KMS-11 (cell line): ENCODE measurements around the gene LCLAT1.

Experiments
- H2AFZ ChIP-seq: fragments of 200-600 bp; sonication (generic); 2 replicates; pipeline ENCODE4 v1.6.1; 2016; ENCODE audit warnings: antibody characterized with exemption, mixed run types, low read depth
- H3K27ac ChIP-seq: fragments of 200-600 bp; sonication (generic); 2 replicates; pipeline ENCODE4 v1.6.1; 2016; ENCODE audit warnings: mild to moderate bottlenecking, mixed run types
- H3K27me3 ChIP-seq: fragments of 200-600 bp; sonication (generic); 2 replicates; pipeline ENCODE4 v1.6.1; 2017; ENCODE audit warnings: mild to moderate bottlenecking, low read depth, mixed run types, moderate library complexity; ENCODE audit not compliant: insufficient read depth
- H3K36me3 ChIP-seq: fragments of 200-600 bp; sonication (generic); 2 replicates; pipeline ENCODE4 v1.6.1; 2017; ENCODE audit warnings: mild to moderate bottlenecking, mixed run types; ENCODE audit not compliant: insufficient read depth
- H3K4me1 ChIP-seq: fragments of 200-600 bp; sonication (generic); 2 replicates; pipeline ENCODE4 v1.6.1; 2016; ENCODE audit warnings: mild to moderate bottlenecking, low read depth, mixed run types; ENCODE audit not compliant: poor library complexity, severe bottlenecking
- H3K4me2 ChIP-seq: fragments of 200-600 bp; sonication (generic); 2 replicates; pipeline ENCODE4 v1.7.0; 2016; ENCODE audit warnings: mild to moderate bottlenecking, mixed run types
- H3K4me3 ChIP-seq: fragments of 200-600 bp; sonication (generic); IDR thresholded peaks from 2 replicates; pipeline ENCODE4 v1.6.1; 2017; ENCODE audit warnings: low read depth, low read length, mixed read lengths; ENCODE audit not compliant: insufficient read depth
- H3K79me2 ChIP-seq: fragments of 200-600 bp; sonication (generic); 2 replicates; pipeline ENCODE4 v1.6.1; 2016; ENCODE audit warnings: low read depth, mixed run types; ENCODE audit not compliant: insufficient read depth
- H3K9ac ChIP-seq: fragments of 200-600 bp; sonication (generic); 2 replicates; pipeline ENCODE4 v1.6.1; 2016; ENCODE audit warnings: mild to moderate bottlenecking, mixed run types
- H4K20me1 ChIP-seq: fragments of 200-600 bp; sonication (generic); 2 replicates; pipeline ENCODE4 v1.6.1; 2016; ENCODE audit warnings: mild to moderate bottlenecking, mixed run types; ENCODE audit not compliant: insufficient read depth
- CTCF ChIP-seq: fragments of 200-600 bp; sonication (generic); conservative IDR thresholded peaks from 2 replicates; pipeline ENCODE4 v1.6.1; 2017; ENCODE audit warnings: low read depth, mild to moderate bottlenecking, antibody characterized with exemption, low read length, moderate library complexity, mixed read lengths

The LCLAT1 gene

DNA sequence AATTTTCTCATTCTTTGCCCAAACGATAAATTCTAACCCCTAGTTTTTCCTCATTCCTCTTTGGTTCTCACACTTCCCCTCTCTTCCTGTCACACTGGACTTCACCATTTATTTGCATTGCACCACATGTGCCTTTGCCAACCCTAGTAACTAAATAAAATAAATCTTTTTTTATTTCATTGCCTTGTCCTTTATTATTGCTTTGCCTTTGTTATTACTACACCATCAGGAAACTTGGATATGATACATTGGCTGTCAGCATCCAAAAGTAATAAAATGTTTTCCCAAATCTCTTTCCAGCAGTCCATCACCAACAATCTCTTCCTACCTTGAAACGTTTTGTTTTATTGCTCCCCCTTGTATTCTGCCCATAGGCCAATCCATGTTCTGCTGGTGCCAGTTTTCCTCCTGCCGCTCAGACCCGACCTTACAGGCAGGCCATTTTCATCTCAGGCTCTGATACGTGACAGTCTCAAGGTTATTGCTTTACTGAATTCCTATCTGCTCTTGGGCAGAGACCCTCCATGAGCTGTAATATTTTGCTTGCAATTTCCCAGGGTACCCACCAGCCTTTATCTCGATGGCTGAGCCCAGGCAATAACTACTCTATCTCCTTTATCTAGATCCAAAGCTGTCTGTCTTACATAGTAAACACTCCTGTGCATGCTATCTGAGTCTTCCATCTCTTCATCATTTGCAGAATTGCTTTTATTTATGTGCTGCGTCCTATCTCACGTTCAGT is 19.3 kb upstream of the LCLAT1 start:
- Histone ChIP-seq H3K36me3 (no peaks in the 10 kb centered on the region), H4K20me1 (no peaks in the 10 kb centered on the region), H3K9ac (no peak overlapping the region), H2AFZ (no peak overlapping the region), H3K4me1 (no peaks in the 10 kb centered on the region), H3K27ac (no peak overlapping the region), H3K4me3 (no peak overlapping the region), H3K4me2 (no peak overlapping the region), H3K27me3 (no peaks in the 10 kb centered on the region), H3K79me2 (no peaks in the 10 kb centered on the region)
- TF ChIP-seq CTCF: no peak

- no peak overlapping the region for H3K4me3 ChIP-seq
- H2AFZ ChIP-seq: no peak overlapping the region
- no peaks in the 10 kb centered on the region for H3K27me3 ChIP-seq
- no peaks in the 10 kb centered on the region for H3K4me1 ChIP-seq
- H3K79me2 ChIP-seq: no peaks in the 10 kb centered on the region
- no peak for TF ChIP-seq CTCF
- no peak overlapping the region for H3K27ac ChIP-seq
- H4K20me1 ChIP-seq: no peaks in the 10 kb centered on the region
- H3K4me2 ChIP-seq: no peak overlapping the region
- H3K36me3 ChIP-seq: no peaks in the 10 kb centered on the region
- H3K9ac ChIP-seq: no peak overlapping the region
Observed at GRCh38 chr2:30428348-30428662, 18.7 kb upstream of the LCLAT1 start.

DNA sequence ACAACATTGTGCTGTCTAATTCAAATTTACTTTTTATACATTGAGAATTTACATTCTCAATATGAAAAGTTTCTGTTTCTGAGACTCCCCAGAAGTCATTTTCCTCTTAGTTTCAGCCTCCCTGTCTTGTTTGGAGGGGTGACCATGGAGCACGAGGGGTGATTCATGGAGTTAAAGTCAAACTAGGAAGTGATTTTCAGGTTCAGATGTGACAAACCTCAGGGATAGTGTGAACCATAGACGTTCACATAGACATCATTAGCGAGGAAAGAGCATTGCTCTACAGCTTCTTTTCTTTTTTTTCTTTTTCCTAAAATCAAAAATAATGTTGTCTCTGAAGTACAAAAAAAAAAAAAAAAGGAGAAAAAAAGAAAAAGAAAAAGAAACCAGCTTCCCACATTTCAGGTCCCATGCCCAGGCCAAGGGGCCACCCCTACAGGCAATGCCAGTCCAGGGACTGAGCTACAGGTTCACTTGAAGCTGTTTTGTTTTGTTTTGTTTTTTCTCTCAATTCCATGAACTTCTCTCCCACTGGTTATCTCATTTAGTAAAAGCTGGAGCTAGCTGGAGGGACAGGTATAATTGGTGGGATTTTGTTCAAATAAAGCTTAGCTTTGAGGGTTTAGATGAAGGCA is 18.1 kb upstream of the LCLAT1 start:
- Histone ChIP-seq H3K4me3 (no peak overlapping the region), H3K9ac (no peak overlapping the region), H3K79me2 (no peaks in the 10 kb centered on the region), H4K20me1 (no peaks in the 10 kb centered on the region), H3K27ac (no peak overlapping the region), H3K27me3 (no peaks in the 10 kb centered on the region), H2AFZ (no peak overlapping the region), H3K4me2 (no peak overlapping the region), H3K4me1 (no peaks in the 10 kb centered on the region), H3K36me3 (no peaks in the 10 kb centered on the region)
- no peak for TF ChIP-seq CTCF

DNA sequence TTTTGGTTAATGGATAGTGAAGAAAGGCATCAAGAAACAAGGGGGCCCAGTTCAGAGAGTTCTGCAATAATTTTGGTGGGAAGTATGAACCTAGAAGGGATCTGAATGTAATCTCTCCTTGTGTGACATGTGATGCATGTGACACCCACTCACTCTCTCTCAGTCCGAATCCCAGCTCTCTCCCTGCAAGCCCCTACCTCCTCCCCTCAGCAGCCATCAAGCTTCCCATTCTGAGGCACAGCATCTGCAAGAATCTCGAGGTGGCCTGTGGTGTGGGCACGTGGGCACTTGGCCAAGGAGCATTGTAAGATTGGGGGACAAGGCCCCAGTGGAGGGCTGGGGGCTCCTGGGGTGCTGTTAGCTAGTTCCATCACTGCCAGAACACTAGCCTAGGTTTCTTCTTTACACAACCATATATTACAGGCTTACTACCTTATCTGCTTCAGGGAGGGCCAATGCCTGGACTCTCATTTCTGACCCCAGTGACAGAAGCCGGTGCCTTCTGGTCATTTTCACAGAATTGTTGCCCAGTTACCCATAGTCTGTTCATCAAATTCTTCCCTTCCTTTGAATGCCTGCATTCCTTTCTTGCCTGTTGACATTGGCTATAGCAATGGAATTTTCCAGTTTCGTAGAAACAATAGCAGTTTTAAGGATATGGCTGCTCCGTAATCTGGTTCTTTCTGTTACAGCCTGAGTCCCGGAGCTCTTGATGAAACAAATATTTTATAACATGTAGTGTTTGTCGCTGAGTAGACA is 13.3 kb upstream of the LCLAT1 start:
- no peaks in the 10 kb centered on the region for H3K79me2 ChIP-seq
- H3K9ac ChIP-seq: no peak overlapping the region
- TF ChIP-seq CTCF: no peak
- no peak overlapping the region for H3K27ac ChIP-seq
- H3K27me3 ChIP-seq: no peaks in the 10 kb centered on the region
- no peaks in the 10 kb centered on the region for H3K36me3 ChIP-seq
- no peaks in the 10 kb centered on the region for H3K4me1 ChIP-seq
- no peak overlapping the region for H3K4me3 ChIP-seq
- no peak overlapping the region for H3K4me2 ChIP-seq
- no peak overlapping the region for H2AFZ ChIP-seq
- H4K20me1 ChIP-seq: no peaks in the 10 kb centered on the region
